DND-41 (cell line): ENCODE measurements around the gene CLDN10.

Experiments used
- ATAC-seq: fragments of 200-7000 bp; cut with Tn5 transposase; 3 replicates; pipeline ENCODE4 v1.9.1; 2021; ENCODE audit warnings: low read depth; ENCODE audit not compliant: insufficient read depth
- DNase-seq: peaks from one replicate; pipeline ENCODE4 v3.0.0-alpha.2; 2020
- H2AFZ ChIP-seq: 2 replicates; pipeline ENCODE4 v1.6.0; 2012; ENCODE audit warnings: low read depth, low read length
- H3K27ac ChIP-seq: 2 replicates; pipeline ENCODE4 v1.5.1; 2012; ENCODE audit warnings: low read length, inconsistent platforms
- H3K27me3 ChIP-seq: fragments of 200-600 bp; sonication (generic); 2 replicates; pipeline ENCODE4 v1.6.0; 2012; ENCODE audit warnings: low read length, mild to moderate bottlenecking, inconsistent platforms; ENCODE audit not compliant: insufficient read depth, poor library complexity
- H3K36me3 ChIP-seq: 2 replicates; pipeline ENCODE4 v1.5.1; 2012; ENCODE audit warnings: low read length, inconsistent platforms; ENCODE audit not compliant: insufficient read depth
- H3K4me1 ChIP-seq: 2 replicates; pipeline ENCODE4 v1.5.1; 2012; ENCODE audit warnings: mild to moderate bottlenecking, low read length; ENCODE audit not compliant: insufficient read depth
- H3K4me2 ChIP-seq: 2 replicates; pipeline ENCODE4 v1.6.0; 2012; ENCODE audit warnings: mild to moderate bottlenecking, moderate library complexity, low read length, inconsistent platforms; ENCODE audit not compliant: insufficient read depth
- H3K4me3 ChIP-seq, 2 experiments: fragments of 200-600 bp in 1 of 2; shearing (Covaris generic) in 1 of 2; 2 replicates each; pipeline ENCODE4 v1.5.1; 2012 to 2016; ENCODE audit warnings: inconsistent platforms in 2 of 2, low read length in 2 of 2, mild to moderate bottlenecking in 2 of 2, low read depth in 1 of 2, moderate library complexity in 1 of 2
- H3K79me2 ChIP-seq: 2 replicates; pipeline ENCODE4 v1.6.0; 2012; ENCODE audit warnings: low read length, inconsistent platforms; ENCODE audit not compliant: insufficient read depth
- H3K9ac ChIP-seq: 2 replicates; pipeline ENCODE4 v1.6.0; 2012; ENCODE audit warnings: low read depth, mild to moderate bottlenecking, inconsistent platforms, low read length, moderate library complexity
- H3K9me3 ChIP-seq: 2 replicates; pipeline ENCODE4 v1.5.1; 2012; ENCODE audit warnings: low read length, moderate library complexity, mild to moderate bottlenecking, inconsistent platforms; ENCODE audit not compliant: insufficient read depth, severe bottlenecking
- H4K20me1 ChIP-seq: 2 replicates; pipeline ENCODE4 v1.6.0; 2012; ENCODE audit warnings: low read length; ENCODE audit not compliant: insufficient read depth
- EZH2 ChIP-seq: IDR thresholded peaks from 3 replicates; pipeline ENCODE4 v1.6.1; 2012; ENCODE audit warnings: borderline replicate concordance, low read depth, mild to moderate bottlenecking, moderate library complexity, low read length, inconsistent platforms; ENCODE audit not compliant: severe bottlenecking
- TF ChIP-seq, protein P1 (sequence below): IDR thresholded peaks from 2 replicates; pipeline ENCODE4 v1.5.1; 2012; ENCODE audit warnings: borderline replicate concordance, low read length, moderate library complexity, mild to moderate bottlenecking; ENCODE audit not compliant: poor library complexity, severe bottlenecking; ENCODE audit errors: extremely low read depth

The CLDN10 gene

DNA sequence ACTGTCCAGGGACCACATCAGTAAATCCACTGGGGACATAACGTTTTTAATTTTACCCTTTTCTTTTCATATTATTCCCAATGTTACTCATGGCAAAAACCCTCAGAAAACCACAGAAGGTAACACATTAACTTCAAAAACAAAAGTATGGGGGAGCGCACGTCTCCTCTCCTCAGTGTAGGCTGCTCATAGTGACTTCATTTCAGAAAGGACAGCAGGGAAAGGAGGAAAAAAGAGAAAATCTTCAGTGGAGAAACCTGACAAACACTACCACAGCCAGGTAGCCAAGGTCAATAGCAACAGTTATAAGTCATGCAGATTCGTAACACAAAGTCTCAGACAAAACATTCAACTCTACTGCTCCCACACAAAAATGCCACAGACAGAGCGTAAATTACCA, 70.6 kb downstream of the CLDN10 start:
- Histone ChIP-seq H3K79me2 (no peaks in the 10 kb centered on the region), H4K20me1 (no peaks in the 10 kb centered on the region), H3K4me1 (no peaks in the 10 kb centered on the region), H3K4me3 (no peak overlapping the region), H3K27me3 (peaks cover 7% of the 10 kb centered on the region), H3K27ac (no peak overlapping the region), H3K9ac (no peak overlapping the region), H3K36me3 (no peaks in the 10 kb centered on the region), H2AFZ (no peak overlapping the region), H3K9me3 (no peaks in the 10 kb centered on the region), H3K4me2 (no peak overlapping the region)
- ATAC-seq (no peak), DNase-seq (no peak)
- TF ChIP-seq, protein P1, sequence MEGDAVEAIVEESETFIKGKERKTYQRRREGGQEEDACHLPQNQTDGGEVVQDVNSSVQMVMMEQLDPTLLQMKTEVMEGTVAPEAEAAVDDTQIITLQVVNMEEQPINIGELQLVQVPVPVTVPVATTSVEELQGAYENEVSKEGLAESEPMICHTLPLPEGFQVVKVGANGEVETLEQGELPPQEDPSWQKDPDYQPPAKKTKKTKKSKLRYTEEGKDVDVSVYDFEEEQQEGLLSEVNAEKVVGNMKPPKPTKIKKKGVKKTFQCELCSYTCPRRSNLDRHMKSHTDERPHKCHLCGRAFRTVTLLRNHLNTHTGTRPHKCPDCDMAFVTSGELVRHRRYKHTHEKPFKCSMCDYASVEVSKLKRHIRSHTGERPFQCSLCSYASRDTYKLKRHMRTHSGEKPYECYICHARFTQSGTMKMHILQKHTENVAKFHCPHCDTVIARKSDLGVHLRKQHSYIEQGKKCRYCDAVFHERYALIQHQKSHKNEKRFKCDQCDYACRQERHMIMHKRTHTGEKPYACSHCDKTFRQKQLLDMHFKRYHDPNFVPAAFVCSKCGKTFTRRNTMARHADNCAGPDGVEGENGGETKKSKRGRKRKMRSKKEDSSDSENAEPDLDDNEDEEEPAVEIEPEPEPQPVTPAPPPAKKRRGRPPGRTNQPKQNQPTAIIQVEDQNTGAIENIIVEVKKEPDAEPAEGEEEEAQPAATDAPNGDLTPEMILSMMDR, result no peak
- no peak for TF ChIP-seq EZH2

DNA sequence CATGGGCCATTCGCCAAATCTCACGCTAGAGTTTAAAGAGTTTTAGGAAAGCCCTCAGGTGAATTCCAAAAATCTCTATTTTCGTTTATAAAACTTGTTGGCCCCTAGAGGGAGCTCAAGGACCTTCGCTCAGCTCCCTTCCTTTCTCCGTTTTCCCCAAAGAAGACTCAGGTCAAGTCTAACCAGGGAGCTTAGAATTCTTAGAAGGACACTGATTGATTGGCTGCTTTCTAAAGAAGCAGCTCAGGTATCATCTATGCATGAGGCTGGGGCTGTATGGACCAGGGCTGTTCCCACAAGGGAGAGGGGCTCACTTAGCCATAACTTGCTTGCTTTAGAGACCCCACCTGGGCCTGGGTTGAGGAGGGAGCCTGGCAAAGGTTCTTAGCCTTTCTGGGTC, 71.5 kb downstream of the CLDN10 start:
- DNase-seq (peak; percentile 21), ATAC-seq (peak; percentile 64)
- Histone ChIP-seq H3K27me3 (peaks cover 7% of the 10 kb centered on the region), H3K27ac (no peak overlapping the region), H3K4me3 (no peak overlapping the region), H3K9me3 (no peaks in the 10 kb centered on the region), H3K36me3 (no peaks in the 10 kb centered on the region), H3K79me2 (no peaks in the 10 kb centered on the region), H3K4me1 (no peaks in the 10 kb centered on the region), H3K9ac (no peak overlapping the region), H4K20me1 (no peaks in the 10 kb centered on the region), H2AFZ (no peak overlapping the region), H3K4me2 (no peak overlapping the region)
- TF ChIP-seq, protein P1, result peak; percentile 67
- no peak for TF ChIP-seq EZH2

DNA sequence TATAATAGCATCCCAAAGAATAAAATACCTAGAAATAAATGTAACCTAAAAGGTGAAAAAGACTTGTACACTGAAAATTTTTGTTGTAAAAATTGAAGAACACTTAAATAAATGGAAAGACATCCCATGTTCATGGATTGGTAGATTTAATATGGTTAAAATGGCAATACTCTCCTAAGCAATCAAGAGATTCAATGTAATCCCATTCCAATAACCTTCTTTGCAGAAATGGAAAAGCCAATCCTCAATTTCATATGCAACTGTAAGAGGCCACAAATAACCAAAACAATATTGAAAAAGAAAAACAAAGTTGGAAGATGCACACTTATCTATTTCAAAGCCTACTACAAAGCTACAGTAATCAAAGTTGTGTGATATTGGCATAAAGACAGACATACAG, 74.2 kb downstream of the CLDN10 start:
- no peak overlapping the region for H3K27ac ChIP-seq
- H3K4me1 ChIP-seq, result no peaks in the 10 kb centered on the region
- no peaks in the 10 kb centered on the region for H4K20me1 ChIP-seq
- ATAC-seq (no peak), DNase-seq (no peak)
- no peak overlapping the region for H2AFZ ChIP-seq
- H3K4me3 ChIP-seq, result no peak overlapping the region
- H3K4me2 ChIP-seq, result no peak overlapping the region
- no peaks in the 10 kb centered on the region for H3K9me3 ChIP-seq
- no peaks in the 10 kb centered on the region for H3K79me2 ChIP-seq
- H3K9ac ChIP-seq, result no peak overlapping the region
- no peak for TF ChIP-seq EZH2
- TF ChIP-seq, protein P1, result no peak
- no peaks in the 10 kb centered on the region for H3K27me3 ChIP-seq
- no peaks in the 10 kb centered on the region for H3K36me3 ChIP-seq

DNA sequence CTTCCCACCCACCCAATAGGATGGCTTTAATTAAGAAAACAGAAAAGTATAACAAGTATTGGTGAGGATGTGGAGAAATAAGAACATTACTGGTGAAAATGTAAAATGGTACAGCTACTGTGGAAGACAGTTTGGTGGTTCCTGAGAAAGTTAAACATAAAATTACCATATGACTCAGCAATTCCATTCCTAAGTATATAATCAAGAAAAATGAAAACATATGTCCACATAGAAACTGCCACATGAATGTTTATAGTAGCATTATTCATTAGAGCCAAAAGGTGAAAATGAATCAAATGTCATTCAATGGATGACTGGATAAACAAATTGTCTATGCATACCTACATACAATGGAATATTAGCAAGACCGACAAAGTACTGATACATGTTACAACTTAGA, 75.1 kb downstream of the CLDN10 start:
- Histone ChIP-seq H4K20me1 (no peaks in the 10 kb centered on the region), H3K27ac (no peak overlapping the region), H3K4me3 (no peak overlapping the region), H3K36me3 (no peaks in the 10 kb centered on the region), H3K27me3 (no peaks in the 10 kb centered on the region), H3K79me2 (no peaks in the 10 kb centered on the region), H3K9ac (no peak overlapping the region), H3K4me2 (no peak overlapping the region), H2AFZ (no peak overlapping the region), H3K9me3 (no peaks in the 10 kb centered on the region), H3K4me1 (no peaks in the 10 kb centered on the region)
- no peak for TF ChIP-seq EZH2
- TF ChIP-seq, protein P1, result no peak
- DNase-seq (no peak), ATAC-seq (no peak)
